ENCODE measurements around the gene HTT-AS. TPM values are rescaled to one million over a fixed set of nuclear protein-coding genes. Genes with fewer than 3 reads are reported as not detected.

HTT-AS gene
- total and polyA plus RNA-seq, 8 donors: not detected

- Histone ChIP-seq H3K4me3 (no peak overlapping the region), H3K36me3 (no peaks in the 10 kb centered on the region), H3K27me3 (no peaks in the 10 kb centered on the region), H3K27ac (no peak overlapping the region), H3K9me3 (no peaks in the 10 kb centered on the region), H3K4me1 (peaks cover 12 to 30% (median 20%) of the 10 kb centered on the region in 4 donors)
- intact Hi-C loops (cut with DNase I; ENCODE audit: low total_unique reads): loop anchor here (10.0 kb wide), 1 partner anchor 270 kb away; no protein-coding TSS in a partner anchor
- TF ChIP-seq POLR2A (IDR thresholded peaks at IDR 0.05) (no peak), EP300 (IDR thresholded peaks at IDR 0.05) (no peak), POLR2AphosphoS5 (IDR thresholded peaks at IDR 0.05) (no peak), CTCF (IDR thresholded peaks at IDR 0.05) (no peak)
- WGBS, 5 donors: 85 to 92% (median 90%) methylated on average over 8 of the region's 8 CpGs
- DNase-seq: no peak
These were observed 39.1 kb downstream of the HTT-AS start for GRCh38 chr4:3035249-3035648.

GRCh38 chr4:3034231-3034630, 40.1 kb downstream of the HTT-AS start:
- Histone ChIP-seq H3K36me3 (no peaks in the 10 kb centered on the region), H3K9me3 (no peaks in the 10 kb centered on the region), H3K27me3 (no peaks in the 10 kb centered on the region), H3K4me1 (peaks cover 12 to 30% (median 20%) of the 10 kb centered on the region in 4 donors), H3K27ac (no peak overlapping the region), H3K4me3 (no peak overlapping the region)
- peak in 1 of 2 donors; percentile 34 for DNase-seq
- 85 to 89% (median 89%) methylated on average over 8 of the region's 8 CpGs for WGBS, 5 donors
- TF ChIP-seq POLR2AphosphoS5 (IDR thresholded peaks at IDR 0.05) (no peak), POLR2A (IDR thresholded peaks at IDR 0.05) (no peak), CTCF (IDR thresholded peaks at IDR 0.05) (no peak), EP300 (IDR thresholded peaks at IDR 0.05) (no peak)
- intact Hi-C loops (cut with DNase I; ENCODE audit: low total_unique reads): loop anchor here (10.0 kb wide), 1 partner anchor 269 kb away; no protein-coding TSS in a partner anchor

DNA sequence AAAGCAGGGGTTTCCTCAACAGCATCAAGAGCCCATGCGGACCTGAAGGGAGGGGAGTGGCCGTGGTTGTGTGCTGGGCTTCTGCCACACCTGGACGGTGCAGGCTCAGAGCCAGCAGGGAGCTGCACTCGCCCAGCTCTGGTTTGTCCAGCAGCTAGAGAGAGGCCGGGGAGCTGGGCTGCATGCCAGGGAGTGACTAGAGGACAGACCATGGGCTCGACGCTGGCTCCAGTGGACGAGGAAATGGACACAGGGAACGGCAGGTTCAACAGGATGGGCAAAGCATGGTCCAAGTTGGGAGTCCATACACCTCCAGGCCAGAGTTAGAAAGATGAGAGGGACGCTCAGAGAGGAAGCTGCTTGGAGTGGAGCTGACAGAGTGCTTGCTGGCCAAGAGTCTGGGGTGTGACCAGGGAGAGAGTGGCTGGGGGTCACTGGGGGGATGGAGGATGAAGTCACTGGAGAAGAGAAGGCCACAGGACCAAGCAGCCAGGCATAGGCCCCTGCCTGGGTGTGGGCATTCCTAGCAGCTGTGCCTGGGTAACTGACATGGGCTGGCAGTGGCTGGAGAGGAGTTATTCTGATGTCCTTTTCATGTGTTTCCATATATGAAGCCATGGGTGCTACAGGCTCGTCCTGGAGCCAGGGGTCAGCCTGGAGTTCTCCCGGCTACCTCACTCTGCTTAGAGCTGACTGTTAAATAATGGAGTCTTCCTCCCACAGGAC, 42.8 kb downstream of the HTT-AS start:
- WGBS, 5 donors: 28 to 45% (median 40%) methylated on average over 11 to 12 of the region's 12 CpGs
- intact Hi-C loops (cut with DNase I; ENCODE audit: low total_unique reads): loop anchor here (10.0 kb wide), 1 partner anchor 267 kb away; no protein-coding TSS in a partner anchor

More for the DNA sequence above, 42.8 kb downstream of the HTT-AS start:
- Histone ChIP-seq H3K27ac (no peak overlapping the region), H3K4me1 (peaks cover 0 to 11% (median 7%) of the 10 kb centered on the region in 4 donors), H3K36me3 (no peaks in the 10 kb centered on the region), H3K4me3 (no peak overlapping the region), H3K27me3 (no peaks in the 10 kb centered on the region), H3K9me3 (no peaks in the 10 kb centered on the region)
- DNase-seq: peak; percentile 71 to 98
- no peak for TF ChIP-seq EP300 (IDR thresholded peaks at IDR 0.05)
- TF ChIP-seq CTCF (IDR thresholded peaks at IDR 0.05): no peak
- peak in 1 of 3 donors; percentile 45 for TF ChIP-seq POLR2AphosphoS5 (IDR thresholded peaks at IDR 0.05)

Data from stomach (tissue), 9 donors.